HG02588 (cell line): ENCODE measurements around the gene LY6G6C.

ENCODE experiments used
- ATAC-seq: cut with Tn5 transposase; IDR thresholded peaks from one replicate; pipeline ENCODE4 v1.9.1; 2021; ENCODE audit warnings: mild to moderate bottlenecking, moderate library complexity; ENCODE audit not compliant: unreplicated experiment

Gene LY6G6C

GRCh38 chr6:31727717-31728671 is 6.4 kb upstream of the LY6G6C start:
- no peak for ATAC-seq

- ATAC-seq, result no peak
Measured at GRCh38 chr6:31727034-31727716, 5.6 kb upstream of the LY6G6C start.

- ATAC-seq, result no peak
Measured at GRCh38 chr6:31725502-31726350, 4.2 kb upstream of the LY6G6C start.

- ATAC-seq, result no peak
Measured at GRCh38 chr6:31723980-31724691, 2.6 kb upstream of the LY6G6C start.

- ATAC-seq, result no peak
Measured at GRCh38 chr6:31723245-31723979, 1.9 kb upstream of the LY6G6C start, which contains the start of gene MPIG6B. MPIG6B (plus strand) TSS chr6:31723373; CDS start chr6:31723384, 11 bp downstream.

GRCh38 chr6:31722173-31722572 is 627 bp upstream of the LY6G6C start:
- ATAC-seq, result no peak

GRCh38 chr6:31720196-31720770 is 1.3 kb downstream of the LY6G6C start:
- no peak for ATAC-seq

GRCh38 chr6:31719001-31719400 is 2.5 kb downstream of the LY6G6C start:
- ATAC-seq, result no peak

GRCh38 chr6:31718265-31718664 is 3.3 kb downstream of the LY6G6C start:
- no peak for ATAC-seq

- ATAC-seq, result no peak
Measured at GRCh38 chr6:31717499-31718222, 3.9 kb downstream of the LY6G6C start.

- ATAC-seq, result no peak
Measured at GRCh38 chr6:31715022-31715958, 6.3 kb downstream of the LY6G6C start, which contains the start of gene LY6G6D. LY6G6D (plus strand) TSS chr6:31715348; CDS start chr6:31715356, 8 bp downstream.

GRCh38 chr6:31713991-31714684 is 7.4 kb downstream of the LY6G6C start:
- no peak for ATAC-seq

- no peak for ATAC-seq
Measured at GRCh38 chr6:31713465-31713864, 8.1 kb downstream of the LY6G6C start.

- no peak for ATAC-seq
Measured at GRCh38 chr6:31712296-31712695, 9.2 kb downstream of the LY6G6C start.

GRCh38 chr6:31711233-31711632 is 10.3 kb downstream of the LY6G6C start:
- ATAC-seq, result no peak

- no peak for ATAC-seq
Measured at GRCh38 chr6:31710523-31711219, 10.9 kb downstream of the LY6G6C start.
